Tibial nerve (tissue), 3 donors: ENCODE results near the gene SRGAP3.

Experiments
- POLR2A ChIP-seq, 2 donors: fragments of 450-650 bp; IDR thresholded peaks; one replicate each; pipeline ENCODE4 v1.6.1; 2017; ENCODE audit warnings: antibody characterized with exemption in 2 of 2, mild to moderate bottlenecking in 2 of 2, moderate library complexity in 2 of 2
- TF ChIP-seq, protein P1 (sequence below), 5 experiments: fragments of 200-600 bp in 3 of 5; fragments of 450-650 bp in 2 of 5; sonication (generic) in 3 of 5; IDR thresholded peaks; one replicate each; pipeline ENCODE4 v1.5.1; 2016 to 2019; ENCODE audit warnings: antibody characterized with exemption in 5 of 5, mild to moderate bottlenecking in 3 of 5, moderate library complexity in 2 of 5

DNA sequence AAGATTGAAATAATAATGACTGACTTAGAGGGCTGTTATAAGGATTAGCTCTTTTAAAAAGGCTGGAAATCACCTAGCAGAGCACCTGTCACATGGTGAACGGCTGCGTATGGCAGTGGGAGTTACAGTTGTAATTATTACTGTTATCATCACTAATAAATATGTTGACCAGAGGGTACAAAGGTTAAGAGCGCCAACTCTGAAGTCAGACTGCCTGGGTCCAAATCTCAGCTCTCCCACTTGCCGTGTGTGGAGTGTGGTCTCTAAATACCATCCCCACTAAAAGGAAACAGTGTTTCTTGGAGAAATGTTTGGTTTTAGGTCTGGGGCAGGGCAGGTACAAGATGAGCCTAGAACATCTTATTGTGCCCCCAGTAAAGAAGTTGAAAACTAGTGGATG is 280.2 kb downstream of the SRGAP3 start:
- TF ChIP-seq, protein P1, sequence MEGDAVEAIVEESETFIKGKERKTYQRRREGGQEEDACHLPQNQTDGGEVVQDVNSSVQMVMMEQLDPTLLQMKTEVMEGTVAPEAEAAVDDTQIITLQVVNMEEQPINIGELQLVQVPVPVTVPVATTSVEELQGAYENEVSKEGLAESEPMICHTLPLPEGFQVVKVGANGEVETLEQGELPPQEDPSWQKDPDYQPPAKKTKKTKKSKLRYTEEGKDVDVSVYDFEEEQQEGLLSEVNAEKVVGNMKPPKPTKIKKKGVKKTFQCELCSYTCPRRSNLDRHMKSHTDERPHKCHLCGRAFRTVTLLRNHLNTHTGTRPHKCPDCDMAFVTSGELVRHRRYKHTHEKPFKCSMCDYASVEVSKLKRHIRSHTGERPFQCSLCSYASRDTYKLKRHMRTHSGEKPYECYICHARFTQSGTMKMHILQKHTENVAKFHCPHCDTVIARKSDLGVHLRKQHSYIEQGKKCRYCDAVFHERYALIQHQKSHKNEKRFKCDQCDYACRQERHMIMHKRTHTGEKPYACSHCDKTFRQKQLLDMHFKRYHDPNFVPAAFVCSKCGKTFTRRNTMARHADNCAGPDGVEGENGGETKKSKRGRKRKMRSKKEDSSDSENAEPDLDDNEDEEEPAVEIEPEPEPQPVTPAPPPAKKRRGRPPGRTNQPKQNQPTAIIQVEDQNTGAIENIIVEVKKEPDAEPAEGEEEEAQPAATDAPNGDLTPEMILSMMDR (IDR thresholded peaks at IDR 0.05) = no peak
- TF ChIP-seq POLR2A (IDR thresholded peaks at IDR 0.05) = no peak
